Astrocyte (in vitro differentiated cells and primary cell): Measurements from ENCODE around the gene MAGI1. TPM values are rescaled to one million over a fixed set of nuclear protein-coding genes. Genes with fewer than 3 reads are reported as not detected.
A peak's percentile ranks its signal among the peaks of the same experiment; 100 is the strongest.

Source experiments
- DNase-seq: peaks from one replicate; pipeline ENCODE4 v3.0.0-alpha.2; 2010; ENCODE audit warnings: low read depth
- FAIRE-seq: peaks from 2 replicates; lab custom pipeline; 2011; peaks lifted over from hg19 to GRCh38; lab: Jason Lieb, UNC
- H2AFZ ChIP-seq: 2 replicates; pipeline ENCODE4 v1.6.0; 2012; ENCODE audit warnings: low read depth, low read length, inconsistent platforms
- H3K27ac ChIP-seq: 2 replicates; pipeline ENCODE4 v1.5.1; 2011; ENCODE audit warnings: low read depth, low read length, inconsistent platforms
- H3K27me3 ChIP-seq: 2 replicates; pipeline ENCODE4 v1.6.0; 2011; ENCODE audit warnings: low read length, inconsistent platforms; ENCODE audit not compliant: insufficient read depth
- H3K36me3 ChIP-seq: 2 replicates; pipeline ENCODE4 v1.5.1; 2011; ENCODE audit warnings: low read length, inconsistent platforms; ENCODE audit not compliant: insufficient read depth
- H3K4me1 ChIP-seq: 2 replicates; pipeline ENCODE4 v1.5.1; 2011; ENCODE audit warnings: low read length, inconsistent platforms; ENCODE audit not compliant: insufficient read depth
- H3K4me2 ChIP-seq: 2 replicates; pipeline ENCODE4 v1.6.0; 2012; ENCODE audit warnings: low read length, inconsistent platforms
- H3K4me3 ChIP-seq: 2 replicates; pipeline ENCODE4 v1.5.1; 2011; ENCODE audit warnings: low read depth, mild to moderate bottlenecking, low read length, inconsistent platforms; ENCODE audit not compliant: insufficient read depth
- H3K79me2 ChIP-seq: 2 replicates; pipeline ENCODE4 v1.6.0; 2012; ENCODE audit warnings: mild to moderate bottlenecking, low read length, inconsistent platforms; ENCODE audit not compliant: insufficient read depth
- H3K9ac ChIP-seq: 2 replicates; pipeline ENCODE4 v1.6.0; 2012; ENCODE audit warnings: mild to moderate bottlenecking, low read length, inconsistent platforms
- H3K9me3 ChIP-seq: 2 replicates; pipeline ENCODE4 v1.5.1; 2012; ENCODE audit warnings: low read depth, mild to moderate bottlenecking, low read length, inconsistent platforms; ENCODE audit not compliant: insufficient read depth
- H4K20me1 ChIP-seq: 2 replicates; pipeline ENCODE4 v1.6.0; 2012; ENCODE audit warnings: low read length, inconsistent platforms; ENCODE audit not compliant: insufficient read depth
- H3K27ac Mint-ChIP-seq: one replicate; pipeline ENCODE4 v1.8.0; 2021; ENCODE audit warnings: mild to moderate bottlenecking, mixed read lengths; ENCODE audit not compliant: unreplicated experiment
- H3K27me3 Mint-ChIP-seq: one replicate; pipeline ENCODE4 v1.8.0; 2021; ENCODE audit warnings: low read depth, mixed read lengths; ENCODE audit not compliant: unreplicated experiment
- H3K36me3 Mint-ChIP-seq: one replicate; pipeline ENCODE4 v1.8.0; 2021; ENCODE audit warnings: low read depth, mixed read lengths; ENCODE audit not compliant: unreplicated experiment
- H3K4me1 Mint-ChIP-seq: one replicate; pipeline ENCODE4 v1.8.0; 2021; ENCODE audit warnings: low read depth, mixed read lengths; ENCODE audit not compliant: unreplicated experiment
- H3K4me3 Mint-ChIP-seq: one replicate; pipeline ENCODE4 v1.8.0; 2021; ENCODE audit warnings: mild to moderate bottlenecking, moderate library complexity, mixed read lengths; ENCODE audit not compliant: unreplicated experiment
- H3K9me3 Mint-ChIP-seq: one replicate; pipeline ENCODE4 v1.8.0; 2021; ENCODE audit warnings: mild to moderate bottlenecking, mixed read lengths; ENCODE audit not compliant: unreplicated experiment
- CTCF ChIP-seq: IDR thresholded peaks from 2 replicates; pipeline ENCODE4 v1.5.1; 2011; ENCODE audit warnings: low read depth, mild to moderate bottlenecking, inconsistent platforms, low read length, moderate library complexity; ENCODE audit not compliant: insufficient read depth
- EZH2 ChIP-seq: IDR thresholded peaks from 2 replicates; pipeline ENCODE4 v1.6.1; 2012; ENCODE audit warnings: mild to moderate bottlenecking, low read length, inconsistent platforms; ENCODE audit not compliant: insufficient read depth
- total RNA-seq: library from RNA; stranded (reverse); gene quantifications from 2 replicates; pipeline ENCODE4 v1.2.1, GENCODE V29; 2021

MAGI1 gene
- total RNA-seq, 1 donor from 2014 or later: 31.8 TPM

- Histone ChIP-seq H4K20me1 (peaks cover 15% of the 10 kb centered on the region), H3K36me3 (no peaks in the 10 kb centered on the region), H3K4me2 (no peak overlapping the region), H3K4me3 (no peak overlapping the region), H3K4me1 (peaks cover 5% of the 10 kb centered on the region), H3K27ac (no peak overlapping the region), H3K9me3 (no peaks in the 10 kb centered on the region), H2AFZ (no peak overlapping the region), H3K9ac (no peak overlapping the region), H3K27me3 (no peaks in the 10 kb centered on the region), H3K79me2 (no peaks in the 10 kb centered on the region)
- no peak overlapping the region for H3K27ac Mint-ChIP-seq
- H3K9me3 Mint-ChIP-seq: no peaks in the 10 kb centered on the region
- FAIRE-seq (no peak), DNase-seq (no peak)
- no peak overlapping the region for H3K4me3 Mint-ChIP-seq
- TF ChIP-seq EZH2: no peak
- TF ChIP-seq CTCF: no peak
- no peaks in the 10 kb centered on the region for H3K36me3 Mint-ChIP-seq
- peaks cover 27% of the 10 kb centered on the region for H3K4me1 Mint-ChIP-seq
- H3K27me3 Mint-ChIP-seq: no peaks in the 10 kb centered on the region
Observed at GRCh38 chr3:65687741-65688140, 351.0 kb downstream of the MAGI1 start.

DNA sequence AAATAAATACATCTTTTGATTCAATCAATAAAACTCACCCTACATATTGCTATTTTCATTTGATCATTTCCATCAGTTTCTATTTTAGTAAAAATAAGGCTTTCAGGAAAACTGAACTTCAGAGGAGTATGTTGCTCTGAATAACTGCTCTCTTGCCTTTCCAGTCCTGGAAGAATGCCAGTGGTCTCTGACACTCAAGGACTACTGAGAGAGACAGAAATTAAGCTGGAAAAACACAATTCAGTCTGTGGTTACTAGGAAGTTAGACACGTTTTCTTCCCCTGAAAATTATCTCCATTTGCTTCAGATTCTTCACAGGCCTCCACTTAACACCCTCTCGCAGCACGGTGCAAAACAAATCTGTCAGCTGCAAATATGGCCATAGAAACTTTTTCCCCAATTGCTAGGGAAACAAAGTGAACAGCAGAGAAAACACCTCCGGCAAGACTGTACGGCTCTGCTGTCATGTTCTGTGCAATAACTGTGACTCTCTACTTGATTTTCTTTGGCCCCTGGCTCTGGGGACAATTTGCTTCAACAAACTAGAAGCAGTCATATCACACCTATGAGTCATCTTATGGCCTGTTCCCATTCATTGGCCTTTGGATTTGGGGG is 353.0 kb downstream of the MAGI1 start:
- Histone ChIP-seq H3K4me3 (no peak overlapping the region), H3K27ac (no peak overlapping the region), H3K4me2 (no peak overlapping the region), H3K9ac (no peak overlapping the region), H3K79me2 (no peaks in the 10 kb centered on the region), H2AFZ (no peak overlapping the region), H4K20me1 (peaks cover 15% of the 10 kb centered on the region), H3K27me3 (no peaks in the 10 kb centered on the region), H3K9me3 (no peaks in the 10 kb centered on the region), H3K4me1 (peaks cover 5% of the 10 kb centered on the region), H3K36me3 (no peaks in the 10 kb centered on the region)
- no peak overlapping the region for H3K4me3 Mint-ChIP-seq
- TF ChIP-seq CTCF (no peak), EZH2 (no peak)
- no peaks in the 10 kb centered on the region for H3K9me3 Mint-ChIP-seq
- peak; percentile 48 for DNase-seq
- peaks cover 27% of the 10 kb centered on the region for H3K4me1 Mint-ChIP-seq
- peak; percentile 39 for FAIRE-seq
- H3K36me3 Mint-ChIP-seq: no peaks in the 10 kb centered on the region
- H3K27me3 Mint-ChIP-seq: no peaks in the 10 kb centered on the region
- peak overlapping the region; percentile 75 for H3K27ac Mint-ChIP-seq

GRCh38 chr3:65678516-65678915 is 360.2 kb downstream of the MAGI1 start:
- Histone ChIP-seq H3K9me3 (no peaks in the 10 kb centered on the region), H3K4me1 (no peaks in the 10 kb centered on the region), H2AFZ (no peak overlapping the region), H3K27me3 (no peaks in the 10 kb centered on the region), H3K4me2 (no peak overlapping the region), H3K36me3 (no peaks in the 10 kb centered on the region), H3K9ac (no peak overlapping the region), H4K20me1 (peaks cover 36% of the 10 kb centered on the region), H3K4me3 (no peak overlapping the region), H3K27ac (no peak overlapping the region), H3K79me2 (no peaks in the 10 kb centered on the region)
- Mint-ChIP-seq H3K36me3 (no peaks in the 10 kb centered on the region), H3K27ac (no peak overlapping the region), H3K27me3 (no peaks in the 10 kb centered on the region), H3K4me3 (no peak overlapping the region), H3K4me1 (peaks cover 6% of the 10 kb centered on the region), H3K9me3 (no peaks in the 10 kb centered on the region)
- FAIRE-seq (no peak), DNase-seq (no peak)
- TF ChIP-seq CTCF (no peak), EZH2 (no peak)
